GM23338 (cell line): ENCODE measurements around the gene FUT2. TPM values are rescaled to one million over a fixed set of nuclear protein-coding genes. Genes with fewer than 3 reads are reported as not detected.

Experiments used
- ATAC-seq: fragments of 200-7000 bp; cut with Tn5 transposase; 3 replicates; pipeline ENCODE4 v1.9.1; 2020
- DNase-seq: peaks from one replicate; pipeline ENCODE4 v3.0.0-alpha.2; 2015; ENCODE audit warnings: low spot score
- H2AFZ ChIP-seq: fragments of 200-600 bp; sonication (generic); 2 replicates; pipeline ENCODE4 v1.8.0; 2016; ENCODE audit warnings: antibody characterized with exemption, mild to moderate bottlenecking, moderate library complexity
- H3F3A ChIP-seq: fragments of 200-600 bp; sonication (generic); replicated peaks from 2 replicates; pipeline ENCODE4 v1.8.0; 2017; ENCODE audit warnings: antibody characterized with exemption, mixed run types, low read depth
- H3K27ac ChIP-seq: fragments of 200-600 bp; sonication (generic); 2 replicates; pipeline ENCODE4 v1.6.1; 2016; ENCODE audit warnings: low read depth
- H3K27me3 ChIP-seq: fragments of 200-600 bp; sonication (generic); 2 replicates; pipeline ENCODE4 v1.8.0; 2016; ENCODE audit warnings: mild to moderate bottlenecking, mixed run types, moderate library complexity; ENCODE audit not compliant: insufficient read depth
- H3K36me3 ChIP-seq: fragments of 200-600 bp; sonication (generic); 2 replicates; pipeline ENCODE4 v1.8.0; 2016; ENCODE audit warnings: mild to moderate bottlenecking; ENCODE audit not compliant: insufficient read depth
- H3K4me1 ChIP-seq: fragments of 200-600 bp; sonication (generic); 2 replicates; pipeline ENCODE4 v1.8.0; 2016; ENCODE audit warnings: mild to moderate bottlenecking, moderate library complexity; ENCODE audit not compliant: insufficient read depth
- H3K4me2 ChIP-seq: fragments of 200-600 bp; sonication (generic); 2 replicates; pipeline ENCODE4 v1.7.1; 2017; ENCODE audit warnings: mixed run types
- H3K4me3 ChIP-seq: fragments of 200-600 bp; sonication (generic); 2 replicates; pipeline ENCODE4 v1.6.1; 2016; ENCODE audit warnings: mixed run types
- H3K79me2 ChIP-seq: fragments of 200-600 bp; sonication (generic); replicated peaks from 2 replicates; pipeline ENCODE4 v1.8.0; 2017; ENCODE audit warnings: mild to moderate bottlenecking; ENCODE audit not compliant: insufficient read depth
- H3K9me2 ChIP-seq: fragments of 200-600 bp; sonication (generic); 2 replicates; pipeline ENCODE4 v1.8.0; 2017; ENCODE audit not compliant: insufficient read depth
- H4K20me1 ChIP-seq: fragments of 200-600 bp; sonication (generic); replicated peaks from 2 replicates; pipeline ENCODE4 v1.8.0; 2017; ENCODE audit warnings: mild to moderate bottlenecking; ENCODE audit not compliant: insufficient read depth
- H3K27ac Mint-ChIP-seq: 2 replicates; pipeline ENCODE4 v1.8.0; 2020; ENCODE audit warnings: inconsistent platforms, mild to moderate bottlenecking, moderate library complexity, mixed read lengths
- H3K27me3 Mint-ChIP-seq: 3 replicates; pipeline ENCODE4 v1.8.0; 2022; ENCODE audit warnings: low read depth, mild to moderate bottlenecking, moderate library complexity, mixed read lengths, inconsistent platforms; ENCODE audit not compliant: insufficient read depth, poor library complexity
- H3K36me3 Mint-ChIP-seq: 3 replicates; pipeline ENCODE4 v1.8.0; 2021; ENCODE audit warnings: low read depth, mild to moderate bottlenecking, inconsistent platforms, moderate library complexity, mixed read lengths
- H3K4me1 Mint-ChIP-seq: 3 replicates; pipeline ENCODE4 v1.8.0; 2020; ENCODE audit warnings: mild to moderate bottlenecking, inconsistent platforms, mixed read lengths
- H3K4me3 Mint-ChIP-seq: 3 replicates; pipeline ENCODE4 v1.8.0; 2021; ENCODE audit warnings: moderate library complexity, mild to moderate bottlenecking, inconsistent platforms, mixed read lengths
- H3K9me3 Mint-ChIP-seq: 3 replicates; pipeline ENCODE4 v1.8.0; 2020; ENCODE audit warnings: moderate library complexity, mild to moderate bottlenecking, inconsistent platforms, mixed read lengths
- CREB1 ChIP-seq: fragments of 250-450 bp; sonication (Bioruptor Pico); IDR thresholded peaks from 2 replicates; pipeline ENCODE4 v1.5.0; 2020; ENCODE audit warnings: low read depth, mild to moderate bottlenecking, moderate library complexity
- EZH2phosphoT487 ChIP-seq: fragments of 200-600 bp; sonication (generic); IDR thresholded peaks from one replicate; pipeline ENCODE4 v1.8.1; 2018; ENCODE audit warnings: antibody characterized with exemption; ENCODE audit not compliant: unreplicated experiment
- JUNB ChIP-seq: IDR thresholded peaks from one replicate; pipeline ENCODE4 v1.6.1; 2016; ENCODE audit warnings: antibody characterized with exemption; ENCODE audit not compliant: unreplicated experiment
- NANOG ChIP-seq: IDR thresholded peaks from 2 replicates; pipeline ENCODE4 v1.6.1; 2016; ENCODE audit warnings: antibody characterized with exemption, borderline replicate concordance
- POLR2AphosphoS5 ChIP-seq: IDR thresholded peaks from 2 replicates; pipeline ENCODE4 v1.6.1; 2016; ENCODE audit warnings: antibody characterized with exemption, low read depth
- REST ChIP-seq: IDR thresholded peaks from one replicate; pipeline ENCODE4 v1.6.1; 2018; ENCODE audit warnings: antibody characterized with exemption; ENCODE audit not compliant: unreplicated experiment
- STAT1 ChIP-seq: IDR thresholded peaks from one replicate; pipeline ENCODE4 v1.6.1; 2016; ENCODE audit warnings: antibody characterized with exemption; ENCODE audit not compliant: unreplicated experiment
- ZNF331 ChIP-seq: fragments of 250-450 bp; sonication (Bioruptor Pico); IDR thresholded peaks from 2 replicates; pipeline ENCODE4 v1.5.0; 2020; ENCODE audit warnings: low read depth, mild to moderate bottlenecking, moderate library complexity
- ZNF462 ChIP-seq: fragments of 250-450 bp; sonication (Bioruptor Pico); IDR thresholded peaks from 2 replicates; pipeline ENCODE4 v1.5.0; 2020; ENCODE audit warnings: mild to moderate bottlenecking, moderate library complexity
- polyA plus RNA-seq: library from polyadenylated mRNA; unstranded; fragments of >200 nt; fragmentation: Nextera tagmentation; extraction: Ambion mirVana; gene quantifications from 2 replicates; pipeline ENCODE4 v1.2.1, GENCODE V29; 2016
- total RNA-seq: library from RNA; depleted of rRNA; stranded (reverse); fragments of >200 nt; shearing (Covaris generic); gene quantifications from 2 replicates; pipeline ENCODE4 v1.2.3, GENCODE V29; 2014

Gene FUT2
- total and polyA plus RNA-seq, 2 experiments from 2014 or later = 5.0 to 5.6 TPM

DNA sequence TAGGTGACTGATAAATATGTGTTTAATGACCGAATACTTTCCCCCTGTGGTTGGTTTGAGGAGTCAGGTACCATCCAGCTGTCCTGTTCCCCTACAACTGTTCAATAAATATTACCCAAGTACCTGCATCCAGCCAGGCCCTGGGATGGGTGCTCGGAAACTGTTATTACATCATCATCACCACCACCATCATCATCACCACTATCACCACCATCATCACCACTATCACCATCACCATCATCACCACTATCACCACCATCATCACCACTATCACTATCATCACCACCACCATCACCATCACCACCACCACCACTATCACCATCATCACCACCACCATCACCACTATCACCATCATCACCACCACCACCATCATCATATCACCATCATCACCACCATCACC lies 27.0 kb upstream of the FUT2 start (continued):
- TF ChIP-seq ZNF462 (no peak), NANOG (no peak), ZNF331 (CRISPR knock-in tag) (no peak), JUNB (no peak)

DNA sequence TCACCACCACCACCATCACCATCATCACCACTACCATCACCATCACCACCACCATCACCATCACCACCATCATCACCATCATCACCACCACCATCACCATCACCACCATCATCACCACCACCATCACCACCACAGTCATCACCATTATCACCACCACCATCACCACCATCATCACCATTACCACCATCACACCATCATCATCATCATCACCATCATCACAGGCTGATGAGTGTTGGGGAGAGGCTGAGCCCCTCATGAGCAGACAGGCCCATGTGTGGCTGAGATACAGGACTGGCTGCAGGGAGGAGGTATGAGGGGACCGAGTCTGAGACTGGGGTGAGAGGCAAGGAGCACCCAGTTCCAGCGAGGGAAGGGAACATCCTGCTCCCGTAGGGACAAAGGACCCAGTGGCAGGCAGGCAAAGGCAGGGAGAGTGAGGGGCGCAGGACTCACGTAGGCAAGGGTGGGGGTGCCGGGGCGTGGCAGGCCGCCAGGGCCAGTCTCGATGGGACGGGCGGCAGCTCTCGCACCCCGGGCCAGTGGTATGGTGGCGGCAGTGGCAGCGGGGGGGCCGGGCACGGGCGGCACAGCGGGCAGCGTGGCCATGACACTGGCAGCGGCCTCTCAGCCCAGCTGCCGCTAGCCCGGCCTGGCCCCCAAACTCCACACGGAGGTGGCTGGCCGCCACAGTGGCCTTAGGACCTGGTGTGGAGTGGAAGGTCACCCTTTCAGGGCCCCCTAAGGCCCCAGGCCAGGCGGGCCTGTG lies 25.7 kb upstream of the FUT2 start:
- Histone ChIP-seq H3K4me1 (peaks cover 20% of the 10 kb centered on the region), H2AFZ (no peak overlapping the region), H3K27ac (no peak overlapping the region), H3K4me3 (no peak overlapping the region), H3K4me2 (no peak overlapping the region), H3K9me2 (no peaks in the 10 kb centered on the region), H3K27me3 (no peaks in the 10 kb centered on the region), H3K36me3 (no peaks in the 10 kb centered on the region), H3F3A (no peaks in the 10 kb centered on the region), H3K79me2 (no peaks in the 10 kb centered on the region), H4K20me1 (no peaks in the 10 kb centered on the region)
- Mint-ChIP-seq H3K27me3 (peaks cover 14% of the 10 kb centered on the region), H3K4me3 (no peak overlapping the region), H3K4me1 (peaks cover 26% of the 10 kb centered on the region), H3K36me3 (no peaks in the 10 kb centered on the region; the same call in 2 of the 3 replicates), H3K9me3 (peaks cover 9% of the 10 kb centered on the region; the same call in 2 of the 3 replicates), H3K27ac (no peak overlapping the region)
- DNase-seq (no peak), ATAC-seq (no peak)
- TF ChIP-seq STAT1 (no peak), CREB1 (CRISPR knock-in tag) (no peak), NANOG (no peak), POLR2AphosphoS5 (no peak), EZH2phosphoT487 (no peak), REST (no peak)
